WTC11 (cell line): ENCODE measurements around the gene PDE1A. TPM values are rescaled to one million over a fixed set of nuclear protein-coding genes. Genes with fewer than 3 reads are reported as not detected.

Source experiments
- ATAC-seq: fragments of 200-7000 bp; cut with Tn5 transposase; 2 replicates; pipeline ENCODE4 v1.10.0; 2021; ENCODE audit warnings: mild to moderate bottlenecking, moderate library complexity
- CTCF ChIA-PET: fragments of 300-600 bp; sonication (Branson Sonifier 250); formaldehyde crosslinking; loops from one replicate; lab custom pipeline; 2021; ENCODE audit warnings: antibody characterized with exemption; lab: Charles Lee
- POLR2A ChIA-PET: fragments of 350-600 bp; sonication (Branson Sonifier 250); formaldehyde crosslinking; loops from one replicate; lab custom pipeline; 2021; ENCODE audit warnings: antibody characterized with exemption; lab: Charles Lee
- DNase-seq: peaks from one replicate; pipeline ENCODE4 v3.0.0; 2021; ENCODE audit warnings: low spot score
- H3K27ac Mint-ChIP-seq: 2 replicates; pipeline ENCODE4 v1.8.0; 2021; ENCODE audit warnings: mixed read lengths
- H3K27me3 Mint-ChIP-seq: 2 replicates; pipeline ENCODE4 v1.8.0; 2021; ENCODE audit warnings: low read depth, mild to moderate bottlenecking, moderate library complexity, mixed read lengths
- H3K36me3 Mint-ChIP-seq: 2 replicates; pipeline ENCODE4 v1.8.0; 2021; ENCODE audit warnings: mixed read lengths
- H3K4me1 Mint-ChIP-seq: 2 replicates; pipeline ENCODE4 v1.8.0; 2022; ENCODE audit warnings: mixed read lengths
- H3K4me3 Mint-ChIP-seq: 2 replicates; pipeline ENCODE4 v1.8.0; 2021; ENCODE audit warnings: mild to moderate bottlenecking, moderate library complexity, mixed read lengths
- H3K9me3 Mint-ChIP-seq: 2 replicates; pipeline ENCODE4 v1.8.0; 2021; ENCODE audit warnings: mixed read lengths
- ESRRA ChIP-seq: sonication (generic); formaldehyde crosslinking; IDR thresholded peaks from 2 replicates; pipeline ENCODE4 v1.8.1; 2022; ENCODE audit warnings: mild to moderate bottlenecking, missing genetic modification reagents, borderline replicate concordance
- GABPB1 ChIP-seq: sonication (generic); formaldehyde crosslinking; IDR thresholded peaks from 2 replicates; pipeline ENCODE4 v1.8.1; 2023; ENCODE audit warnings: mild to moderate bottlenecking, missing genetic modification reagents
- JAZF1 ChIP-seq: fragments of 250-450 bp; sonication (Bioruptor Pico); IDR thresholded peaks from 2 replicates; pipeline ENCODE4 v1.9.0; 2021; ENCODE audit warnings: moderate library complexity, mild to moderate bottlenecking, inconsistent platforms
- KAT7 ChIP-seq: sonication (generic); formaldehyde crosslinking; IDR thresholded peaks from 2 replicates; pipeline ENCODE4 v1.8.1; 2023; ENCODE audit warnings: missing genetic modification reagents, mild to moderate bottlenecking, borderline replicate concordance
- MAX ChIP-seq: sonication (generic); formaldehyde crosslinking; IDR thresholded peaks from 2 replicates; pipeline ENCODE4 v1.8.0; 2022; ENCODE audit warnings: mild to moderate bottlenecking, missing genetic modification reagents
- PRRX2 ChIP-seq: fragments of 250-450 bp; sonication (Bioruptor Pico); IDR thresholded peaks from 2 replicates; pipeline ENCODE4 v1.8.0; 2021; ENCODE audit warnings: mild to moderate bottlenecking
- RELA ChIP-seq: sonication (generic); formaldehyde crosslinking; IDR thresholded peaks from 2 replicates; pipeline ENCODE4 v1.8.1; 2022; ENCODE audit warnings: missing genetic modification reagents, mild to moderate bottlenecking, borderline replicate concordance
- SOX15 ChIP-seq: fragments of 250-450 bp; sonication (Bioruptor Pico); IDR thresholded peaks from 2 replicates; pipeline ENCODE4 v1.9.0; 2021; ENCODE audit warnings: mild to moderate bottlenecking
- SP1 ChIP-seq: sonication (generic); formaldehyde crosslinking; conservative IDR thresholded peaks from 2 replicates; pipeline ENCODE4 v1.8.1; 2022; ENCODE audit warnings: missing genetic modification reagents
- TEAD4 ChIP-seq: sonication (generic); formaldehyde crosslinking; IDR thresholded peaks from 2 replicates; pipeline ENCODE4 v1.8.0; 2022; ENCODE audit warnings: mild to moderate bottlenecking, missing genetic modification reagents
- TP53 ChIP-seq: sonication (generic); formaldehyde crosslinking; IDR thresholded peaks from 2 replicates; pipeline ENCODE4 v1.8.1; 2023; ENCODE audit warnings: mild to moderate bottlenecking, missing genetic modification reagents
- ZBTB43 ChIP-seq: sonication (generic); formaldehyde crosslinking; IDR thresholded peaks from 2 replicates; pipeline ENCODE4 v1.8.1; 2023; ENCODE audit warnings: mild to moderate bottlenecking, missing genetic modification reagents
- ZNF416 ChIP-seq: fragments of 250-450 bp; sonication (Bioruptor Pico); IDR thresholded peaks from 2 replicates; pipeline ENCODE4 v1.9.0; 2021; ENCODE audit warnings: mild to moderate bottlenecking, inconsistent platforms
- ZNF532 ChIP-seq: fragments of 250-450 bp; sonication (Bioruptor Pico); IDR thresholded peaks from 2 replicates; pipeline ENCODE4 v1.9.0; 2021; ENCODE audit warnings: mild to moderate bottlenecking, borderline replicate concordance
- total RNA-seq: library from RNA; stranded (reverse); gene quantifications from 3 replicates; pipeline ENCODE4 v1.2.3, GENCODE V29; 2021
- TF ChIP-seq, protein P1 (sequence below): sonication (generic); formaldehyde crosslinking; conservative IDR thresholded peaks from 2 replicates; pipeline ENCODE4 v1.8.1; 2022; ENCODE audit warnings: mild to moderate bottlenecking, missing genetic modification reagents
- TF ChIP-seq, protein P2 (sequence below): fragments of 250-450 bp; sonication (Bioruptor Pico); IDR thresholded peaks from 2 replicates; pipeline ENCODE4 v1.9.0; 2021; ENCODE audit warnings: mild to moderate bottlenecking
- TF ChIP-seq, protein P3 (sequence below): sonication (generic); formaldehyde crosslinking; conservative IDR thresholded peaks from 2 replicates; pipeline ENCODE4 v1.8.1; 2023; ENCODE audit warnings: mild to moderate bottlenecking, low read depth, missing genetic modification reagents, moderate library complexity
- TF ChIP-seq, protein P4 (sequence below): sonication (generic); formaldehyde crosslinking; IDR thresholded peaks from 2 replicates; pipeline ENCODE4 v1.8.0; 2022; ENCODE audit warnings: missing genetic modification reagents

PDE1A gene
- total RNA-seq, 1 experiment from 2014 or later: not detected

DNA sequence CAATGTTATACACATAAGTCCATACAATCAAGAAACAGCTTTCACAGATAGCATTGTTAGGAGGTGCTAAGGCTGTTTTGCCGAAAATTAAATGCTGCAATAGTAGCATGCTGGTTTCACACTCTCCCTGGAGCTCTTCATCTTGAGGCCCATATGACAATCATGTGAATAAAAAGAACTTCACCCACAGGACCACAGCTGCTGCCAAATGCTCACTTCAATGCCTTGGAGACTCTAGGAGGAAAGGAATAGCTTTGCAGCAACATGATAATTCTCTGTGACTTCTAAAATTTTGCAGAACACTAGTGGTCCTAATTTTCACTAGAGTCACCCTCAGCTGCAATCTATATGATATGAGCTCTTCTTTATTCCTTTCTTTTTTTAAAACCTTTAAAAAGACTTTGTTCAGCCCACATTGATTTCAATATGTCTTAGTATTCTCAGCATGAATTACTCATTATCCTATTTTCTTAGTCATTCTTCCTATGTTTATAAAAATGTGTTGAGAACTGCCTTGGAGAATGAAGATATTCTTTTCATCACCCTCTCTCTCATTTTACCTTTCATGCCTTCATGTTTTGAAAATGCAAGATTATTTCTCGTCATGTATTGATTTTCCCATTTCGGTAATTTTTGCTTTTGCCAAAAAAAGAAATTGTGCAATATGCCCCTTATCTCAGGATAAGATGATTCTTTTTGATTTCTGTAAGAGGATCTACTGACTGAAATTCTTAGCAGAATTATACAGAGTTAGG, 108.2 kb downstream of the PDE1A start:
- POLR2A ChIA-PET: no interaction called here
- Mint-ChIP-seq H3K4me3 (no peak overlapping the region), H3K9me3 (peaks cover 13% of the 10 kb centered on the region), H3K36me3 (no peaks in the 10 kb centered on the region), H3K4me1 (peaks cover 4% of the 10 kb centered on the region; the same call in 1 of the 2 replicates), H3K27me3 (no peaks in the 10 kb centered on the region), H3K27ac (0 out of 2 replicates have a peak overlapping the region, but pooled peaks have one; percentile 2)
- no peak for DNase-seq
- CTCF ChIA-PET: no interaction called here
- no peak for ATAC-seq
- TF ChIP-seq TP53 (CRISPR knock-in tag) (no peak), SOX15 (no peak), PRRX2 (CRISPR knock-in tag) (no peak), RELA (CRISPR knock-in tag) (no peak), ZNF416 (no peak), ESRRA (CRISPR knock-in tag) (no peak), ZBTB43 (CRISPR knock-in tag) (no peak), GABPB1 (no peak), SP1 (CRISPR knock-in tag) (no peak), MAX (CRISPR knock-in tag) (no peak), KAT7 (CRISPR knock-in tag) (no peak), TEAD4 (CRISPR knock-in tag) (no peak), ZNF532 (no peak)
- TF ChIP-seq, protein P1, sequence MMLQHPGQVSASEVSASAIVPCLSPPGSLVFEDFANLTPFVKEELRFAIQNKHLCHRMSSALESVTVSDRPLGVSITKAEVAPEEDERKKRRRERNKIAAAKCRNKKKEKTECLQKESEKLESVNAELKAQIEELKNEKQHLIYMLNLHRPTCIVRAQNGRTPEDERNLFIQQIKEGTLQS (CRISPR knock-in tag): no peak
- TF ChIP-seq, protein P2, sequence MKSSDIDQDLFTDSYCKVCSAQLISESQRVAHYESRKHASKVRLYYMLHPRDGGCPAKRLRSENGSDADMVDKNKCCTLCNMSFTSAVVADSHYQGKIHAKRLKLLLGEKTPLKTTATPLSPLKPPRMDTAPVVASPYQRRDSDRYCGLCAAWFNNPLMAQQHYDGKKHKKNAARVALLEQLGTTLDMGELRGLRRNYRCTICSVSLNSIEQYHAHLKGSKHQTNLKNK (CRISPR knock-in tag): no peak
- TF ChIP-seq, protein P3, sequence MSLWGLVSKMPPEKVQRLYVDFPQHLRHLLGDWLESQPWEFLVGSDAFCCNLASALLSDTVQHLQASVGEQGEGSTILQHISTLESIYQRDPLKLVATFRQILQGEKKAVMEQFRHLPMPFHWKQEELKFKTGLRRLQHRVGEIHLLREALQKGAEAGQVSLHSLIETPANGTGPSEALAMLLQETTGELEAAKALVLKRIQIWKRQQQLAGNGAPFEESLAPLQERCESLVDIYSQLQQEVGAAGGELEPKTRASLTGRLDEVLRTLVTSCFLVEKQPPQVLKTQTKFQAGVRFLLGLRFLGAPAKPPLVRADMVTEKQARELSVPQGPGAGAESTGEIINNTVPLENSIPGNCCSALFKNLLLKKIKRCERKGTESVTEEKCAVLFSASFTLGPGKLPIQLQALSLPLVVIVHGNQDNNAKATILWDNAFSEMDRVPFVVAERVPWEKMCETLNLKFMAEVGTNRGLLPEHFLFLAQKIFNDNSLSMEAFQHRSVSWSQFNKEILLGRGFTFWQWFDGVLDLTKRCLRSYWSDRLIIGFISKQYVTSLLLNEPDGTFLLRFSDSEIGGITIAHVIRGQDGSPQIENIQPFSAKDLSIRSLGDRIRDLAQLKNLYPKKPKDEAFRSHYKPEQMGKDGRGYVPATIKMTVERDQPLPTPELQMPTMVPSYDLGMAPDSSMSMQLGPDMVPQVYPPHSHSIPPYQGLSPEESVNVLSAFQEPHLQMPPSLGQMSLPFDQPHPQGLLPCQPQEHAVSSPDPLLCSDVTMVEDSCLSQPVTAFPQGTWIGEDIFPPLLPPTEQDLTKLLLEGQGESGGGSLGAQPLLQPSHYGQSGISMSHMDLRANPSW (CRISPR knock-in tag): no peak

GRCh38 chr2:182316950-182317349, 109.9 kb downstream of the PDE1A start:
- H3K4me3 Mint-ChIP-seq: no peak overlapping the region
- no peak for DNase-seq
- no peaks in the 10 kb centered on the region for H3K36me3 Mint-ChIP-seq
- ChIA-PET POLR2A (no interaction called here), CTCF (interaction anchor here (0.6 kb wide), 3 partner anchors 473 to 1904 kb away, joined by 3 to 4 read pairs (median 3); no protein-coding TSS in a partner anchor)
- H3K27ac Mint-ChIP-seq: no peak overlapping the region
- peaks cover 4% of the 10 kb centered on the region; the same call in 1 of the 2 replicates for H3K4me1 Mint-ChIP-seq
- H3K27me3 Mint-ChIP-seq: no peaks in the 10 kb centered on the region
- H3K9me3 Mint-ChIP-seq: peaks cover 8% of the 10 kb centered on the region
- no peak for TF ChIP-seq JAZF1
- TF ChIP-seq, protein P4, sequence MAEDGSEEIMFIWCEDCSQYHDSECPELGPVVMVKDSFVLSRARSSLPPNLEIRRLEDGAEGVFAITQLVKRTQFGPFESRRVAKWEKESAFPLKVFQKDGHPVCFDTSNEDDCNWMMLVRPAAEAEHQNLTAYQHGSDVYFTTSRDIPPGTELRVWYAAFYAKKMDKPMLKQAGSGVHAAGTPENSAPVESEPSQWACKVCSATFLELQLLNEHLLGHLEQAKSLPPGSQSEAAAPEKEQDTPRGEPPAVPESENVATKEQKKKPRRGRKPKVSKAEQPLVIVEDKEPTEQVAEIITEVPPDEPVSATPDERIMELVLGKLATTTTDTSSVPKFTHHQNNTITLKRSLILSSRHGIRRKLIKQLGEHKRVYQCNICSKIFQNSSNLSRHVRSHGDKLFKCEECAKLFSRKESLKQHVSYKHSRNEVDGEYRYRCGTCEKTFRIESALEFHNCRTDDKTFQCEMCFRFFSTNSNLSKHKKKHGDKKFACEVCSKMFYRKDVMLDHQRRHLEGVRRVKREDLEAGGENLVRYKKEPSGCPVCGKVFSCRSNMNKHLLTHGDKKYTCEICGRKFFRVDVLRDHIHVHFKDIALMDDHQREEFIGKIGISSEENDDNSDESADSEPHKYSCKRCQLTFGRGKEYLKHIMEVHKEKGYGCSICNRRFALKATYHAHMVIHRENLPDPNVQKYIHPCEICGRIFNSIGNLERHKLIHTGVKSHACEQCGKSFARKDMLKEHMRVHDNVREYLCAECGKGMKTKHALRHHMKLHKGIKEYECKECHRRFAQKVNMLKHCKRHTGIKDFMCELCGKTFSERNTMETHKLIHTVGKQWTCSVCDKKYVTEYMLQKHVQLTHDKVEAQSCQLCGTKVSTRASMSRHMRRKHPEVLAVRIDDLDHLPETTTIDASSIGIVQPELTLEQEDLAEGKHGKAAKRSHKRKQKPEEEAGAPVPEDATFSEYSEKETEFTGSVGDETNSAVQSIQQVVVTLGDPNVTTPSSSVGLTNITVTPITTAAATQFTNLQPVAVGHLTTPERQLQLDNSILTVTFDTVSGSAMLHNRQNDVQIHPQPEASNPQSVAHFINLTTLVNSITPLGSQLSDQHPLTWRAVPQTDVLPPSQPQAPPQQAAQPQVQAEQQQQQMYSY (CRISPR knock-in tag): no peak
- no peak for ATAC-seq
